Fibroblast of skin of abdomen (primary cell): ENCODE data around the gene GFOD1. TPM values are rescaled to one million over a fixed set of nuclear protein-coding genes. Genes with fewer than 3 reads are reported as not detected.

Source experiments
- DNase-seq: peaks from one replicate; pipeline ENCODE4 v3.0.0-alpha.2; 2013
- polyA plus RNA-seq, 2 experiments: library from polyadenylated mRNA; unstranded; fragments of 120-200 nt; gene quantifications; one replicate each; pipeline ENCODE4 v1.2.1, GENCODE V29; 2013; ENCODE audit not compliant: insufficient read length in 2 of 2

Gene GFOD1
- 1.4 TPM for polyA plus RNA-seq (2013, experiment 1 of 2; ENCODE audit: insufficient read length)
- polyA plus RNA-seq (2013, experiment 2 of 2; ENCODE audit: insufficient read length), result 1.2 TPM

DNA sequence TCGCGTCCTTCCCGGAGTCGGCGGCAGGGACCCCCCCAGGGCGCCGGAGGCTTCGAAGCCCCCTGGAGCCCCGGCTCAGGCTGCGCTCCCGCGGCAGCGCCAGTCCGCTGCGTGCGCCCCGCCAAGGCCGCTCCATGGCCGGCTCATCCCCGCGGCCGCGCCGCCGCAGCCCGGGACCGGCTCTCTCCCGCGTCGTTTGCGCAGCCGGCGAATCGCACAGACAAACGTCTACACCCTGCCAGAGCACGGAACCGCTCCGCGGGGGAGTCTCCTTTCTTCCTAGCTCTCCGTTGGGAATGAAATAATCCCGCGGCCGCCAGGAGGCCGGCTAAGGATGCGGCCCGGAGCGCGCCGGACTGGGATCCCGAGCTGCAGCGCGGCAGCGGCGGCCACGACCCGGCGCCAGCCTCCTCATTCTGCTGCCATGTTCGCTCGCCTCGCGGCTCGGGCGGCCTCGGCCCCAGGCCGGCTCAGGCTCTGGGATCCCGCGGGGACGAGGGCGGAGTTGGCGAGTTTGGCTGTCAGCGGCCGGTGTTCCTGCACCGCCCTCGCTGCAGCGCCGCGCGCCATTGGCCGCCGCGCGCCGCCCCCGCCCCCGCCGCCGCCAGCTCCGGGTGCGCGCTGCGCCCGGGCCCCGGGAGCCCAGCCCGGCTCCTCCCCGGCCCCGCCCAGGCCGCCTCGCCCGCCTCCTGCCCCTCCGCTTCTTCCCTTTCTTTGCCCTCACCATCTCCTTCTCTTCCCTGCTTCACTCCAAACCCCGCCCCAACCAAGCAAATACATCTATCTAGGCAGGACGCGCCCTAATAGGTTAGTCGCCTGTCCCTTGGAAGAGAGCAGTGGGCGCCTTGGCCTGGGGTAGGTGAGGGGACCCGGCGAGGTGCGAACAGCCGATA is at the start of gene GFOD1:
GFOD1 (minus strand) TSS at position 479 of the 893 bp plus-strand sequence. CDS start 710 bp downstream, outside the sequence.
- DNase-seq, result peak; percentile 88

DNA sequence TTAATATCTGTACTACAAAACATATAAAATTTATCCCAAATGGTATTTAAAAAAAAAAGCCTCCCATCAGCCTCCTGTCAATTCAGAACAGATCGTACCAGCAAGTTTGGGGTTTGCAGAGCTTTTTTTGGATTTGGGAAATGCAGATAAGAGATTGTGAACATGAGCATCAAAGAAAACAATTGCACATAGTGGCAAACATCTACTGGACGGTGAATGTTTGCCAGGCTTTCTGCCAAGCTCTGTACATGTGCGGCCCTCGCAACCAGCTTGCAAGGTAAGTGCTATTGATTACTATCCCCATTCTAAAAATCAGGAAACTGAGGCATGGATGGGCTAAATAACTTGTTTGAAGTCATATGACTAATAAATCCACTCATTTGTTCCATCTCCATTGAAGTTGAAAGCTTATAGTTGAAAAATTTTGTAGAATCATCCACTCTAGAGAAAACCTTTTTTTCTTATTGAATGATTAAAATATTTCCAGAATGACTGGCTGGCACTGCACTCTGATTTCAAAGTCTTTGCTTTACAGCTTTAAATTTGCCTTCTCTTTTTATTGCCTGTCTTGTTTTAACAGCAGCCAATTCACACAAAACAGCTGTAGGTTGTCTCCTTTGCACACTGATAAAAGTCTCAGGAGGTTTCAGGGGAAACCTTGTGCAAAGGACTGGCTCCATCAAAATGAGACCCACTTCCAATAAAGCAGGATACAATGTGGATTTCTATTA is 49.6 kb upstream of the GFOD1 start:
- peak; percentile 33 for DNase-seq

GRCh38 chr6:13535306-13535705 is 47.9 kb upstream of the GFOD1 start:
- DNase-seq, result no peak

- no peak for DNase-seq
These were observed 47.1 kb upstream of the GFOD1 start for GRCh38 chr6:13534536-13534935.

DNA sequence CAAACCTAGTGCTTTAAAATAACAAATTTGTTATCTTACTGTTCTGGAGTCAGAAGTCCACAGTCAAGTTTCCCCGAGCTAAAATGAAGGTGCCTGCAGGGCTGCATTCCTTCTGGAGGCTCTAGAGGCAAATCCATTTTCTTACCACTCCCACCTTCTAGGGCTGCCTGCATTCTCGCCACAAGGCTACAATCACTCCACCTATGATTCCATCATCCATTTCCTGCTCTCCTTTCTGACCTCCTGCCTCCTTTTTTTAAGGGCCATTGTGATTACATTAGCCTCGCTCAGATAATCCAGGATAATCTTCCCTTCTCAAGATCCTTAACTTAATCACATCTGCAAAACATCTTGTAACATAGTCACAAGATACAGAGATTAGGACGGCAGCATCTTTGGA is 44.6 kb upstream of the GFOD1 start:
- DNase-seq, result no peak

- DNase-seq, result no peak
These were observed 41.5 kb upstream of the GFOD1 start for GRCh38 chr6:13528777-13529343.

- no peak for DNase-seq
These were observed 40.8 kb upstream of the GFOD1 start for GRCh38 chr6:13528232-13528631.

- DNase-seq, result no peak
These were observed 40.3 kb upstream of the GFOD1 start for GRCh38 chr6:13527671-13528056.

DNA sequence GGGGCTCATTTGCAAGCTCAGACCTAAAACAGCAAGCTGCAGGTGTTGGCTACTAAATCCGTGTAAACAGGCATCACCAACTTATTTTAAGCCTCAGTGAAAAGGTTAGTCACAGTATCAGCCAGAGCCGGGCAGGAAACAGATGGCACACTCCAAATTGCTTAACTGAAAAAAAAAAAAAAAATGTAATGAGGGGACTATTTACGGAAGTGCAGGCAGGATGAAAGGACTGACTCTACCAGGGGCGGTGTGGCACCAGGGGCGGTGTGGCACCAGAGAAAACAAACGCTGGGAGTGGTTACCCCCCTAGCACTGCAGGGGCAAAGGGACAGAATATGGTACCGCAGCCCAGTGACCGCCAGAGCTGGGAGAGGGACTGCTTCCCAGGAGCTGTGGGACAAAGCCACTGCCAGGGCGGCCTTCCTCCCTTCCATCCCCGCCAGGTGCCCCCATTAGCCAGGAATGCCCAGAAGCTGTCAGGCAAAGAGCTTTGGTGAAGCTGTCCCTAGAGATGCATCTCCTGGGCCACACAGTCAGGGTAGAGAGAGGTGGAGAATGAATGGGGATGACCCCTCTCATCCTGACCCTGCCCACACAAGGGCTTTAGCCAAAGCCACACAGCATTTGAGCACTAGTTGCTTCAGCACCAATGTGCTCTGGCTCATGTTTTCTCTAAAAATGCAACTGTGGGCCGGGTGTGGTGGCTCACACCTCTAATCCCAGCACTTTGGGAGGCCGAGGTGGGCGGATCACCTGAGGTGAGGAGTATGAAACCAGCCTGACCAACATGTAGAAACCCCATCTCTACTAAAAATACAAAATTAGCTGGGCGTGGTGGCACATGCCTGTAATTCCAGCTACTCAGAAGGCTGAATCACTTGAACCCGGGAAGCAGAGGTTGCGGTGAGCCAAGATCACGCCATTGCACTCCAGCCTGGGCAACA is 39.6 kb upstream of the GFOD1 start:
- no peak for DNase-seq

- DNase-seq, result no peak
These were observed 38.9 kb upstream of the GFOD1 start for GRCh38 chr6:13526357-13526726.

GRCh38 chr6:13524801-13525508 is 37.6 kb upstream of the GFOD1 start:
- DNase-seq, result no peak

DNA sequence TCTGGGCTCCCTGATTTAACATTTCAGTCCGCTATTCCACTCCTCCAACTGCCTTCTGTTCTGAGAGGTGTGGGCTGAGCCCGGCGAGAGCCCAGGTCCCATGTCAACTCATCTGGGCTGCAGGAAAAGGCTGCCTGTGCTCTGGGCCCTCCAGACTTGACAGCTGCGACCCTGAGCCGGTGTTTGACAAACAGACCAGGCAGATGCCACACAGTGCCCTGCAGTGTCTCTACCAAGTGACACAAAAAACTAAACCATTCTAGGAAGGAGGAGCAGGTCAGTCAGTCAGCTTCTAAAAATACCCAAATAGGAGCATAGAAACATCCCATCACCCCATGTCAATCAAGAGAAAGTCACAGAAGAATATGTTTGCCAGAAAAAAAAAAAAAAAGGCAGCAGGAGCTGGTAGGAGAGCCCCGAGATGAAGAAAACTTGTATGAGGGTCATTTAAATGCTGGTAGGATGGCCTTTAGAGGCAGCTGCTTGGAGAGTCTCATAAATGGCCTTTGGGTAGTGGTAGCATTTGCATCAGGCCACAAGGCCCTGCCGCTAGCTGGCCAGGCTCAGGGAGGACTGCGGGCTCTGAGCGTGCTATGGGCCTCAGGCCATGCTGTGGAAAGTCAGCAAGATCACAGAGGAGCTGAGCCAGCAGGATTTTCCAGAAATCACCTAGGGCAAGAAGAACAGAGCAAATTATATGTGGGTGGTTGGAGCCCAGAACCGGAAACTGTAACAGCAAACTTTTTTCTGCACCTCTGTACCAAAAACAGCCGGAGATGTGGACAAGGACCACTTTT is 36.6 kb upstream of the GFOD1 start:
- no peak for DNase-seq

GRCh38 chr6:13522656-13523055 is 35.3 kb upstream of the GFOD1 start:
- DNase-seq, result peak; percentile 67

- no peak for DNase-seq
These were observed 32.4 kb upstream of the GFOD1 start for GRCh38 chr6:13519839-13520238.

- DNase-seq, result peak; percentile 26
These were observed 29.7 kb upstream of the GFOD1 start for GRCh38 chr6:13517116-13517515.

GRCh38 chr6:13515912-13516311 is 28.5 kb upstream of the GFOD1 start:
- DNase-seq, result no peak

DNA sequence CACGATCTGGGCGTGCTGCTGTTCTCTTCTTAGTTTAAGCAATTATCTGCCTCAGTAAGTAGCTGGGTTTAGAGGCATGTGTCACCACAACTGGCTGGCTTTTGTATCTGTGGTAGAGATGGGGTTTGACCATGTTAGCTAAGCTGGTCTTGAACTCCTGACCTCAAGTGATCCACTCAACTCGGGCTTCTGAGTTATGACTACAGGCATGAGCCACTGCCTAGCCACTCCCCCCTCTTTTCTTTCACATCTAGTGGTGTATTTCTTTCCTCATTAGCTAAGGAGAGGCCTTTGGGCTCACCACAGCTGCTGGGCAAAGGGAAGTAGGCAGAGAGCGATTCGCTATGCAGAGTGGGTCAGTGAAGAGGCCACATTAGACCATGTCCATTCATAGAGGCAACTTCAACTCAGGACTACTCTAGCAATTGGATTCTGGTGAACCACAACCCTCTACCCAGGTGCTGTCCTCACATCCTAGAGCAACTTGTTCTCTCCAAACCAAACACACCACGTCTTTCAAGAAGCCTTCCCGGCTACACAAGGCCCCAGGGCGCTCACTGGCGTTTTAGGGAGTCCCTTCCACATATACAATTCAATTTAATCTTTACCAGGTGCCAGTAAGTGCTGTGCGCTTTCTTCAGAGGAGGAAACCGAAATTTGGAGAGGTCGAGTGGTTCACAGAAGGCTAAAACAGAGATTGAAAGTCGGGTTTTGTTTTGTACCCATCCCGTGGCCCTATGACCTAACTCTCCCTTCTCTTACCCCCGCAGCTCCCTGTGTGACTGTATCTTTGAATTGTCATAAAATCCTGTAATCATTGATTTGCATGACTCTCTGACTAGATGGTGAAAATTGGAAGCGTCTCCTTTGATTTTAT is 26.5 kb upstream of the GFOD1 start:
- no peak for DNase-seq

- no peak for DNase-seq
These were observed 25.5 kb upstream of the GFOD1 start for GRCh38 chr6:13512900-13513299.

DNA sequence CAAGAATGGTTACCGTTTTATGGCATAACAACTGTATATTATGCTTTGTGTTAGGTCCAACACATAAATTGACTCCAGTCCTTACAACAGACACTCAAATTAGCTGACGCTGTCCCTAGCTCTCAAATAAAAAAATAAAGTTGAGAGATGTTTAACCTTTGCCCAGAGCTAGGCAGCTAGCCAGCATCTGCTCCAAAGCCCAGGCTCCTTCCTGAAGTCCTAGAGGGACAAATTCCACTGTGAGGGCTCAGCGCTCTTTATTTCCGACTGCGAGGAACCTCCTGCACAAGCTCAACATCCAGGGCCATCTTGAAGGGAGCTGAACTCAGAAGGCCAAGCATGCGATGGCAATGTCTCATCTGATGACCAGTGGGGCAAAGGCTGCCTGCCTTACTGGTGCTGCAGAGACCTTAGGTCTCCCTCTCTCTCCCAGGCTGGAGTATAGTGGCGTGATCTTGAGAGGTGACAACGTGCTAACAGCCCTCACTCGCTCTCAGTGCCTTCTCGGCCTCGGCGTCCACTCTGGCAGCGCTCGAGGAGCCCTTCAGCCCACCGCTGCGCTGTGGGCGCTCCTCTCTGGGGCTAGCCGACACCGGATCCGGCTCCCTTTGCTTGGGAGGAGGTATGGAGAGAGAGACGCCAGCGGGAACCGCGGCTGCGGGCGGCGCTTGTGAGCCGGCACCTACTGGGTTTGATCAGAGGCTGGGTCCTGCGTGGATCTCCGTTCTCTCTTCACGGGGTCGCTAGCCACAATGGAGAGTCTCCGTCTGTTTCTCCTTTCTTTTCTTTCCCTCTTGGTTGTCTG is 24.7 kb upstream of the GFOD1 start:
- DNase-seq, result no peak
